NOMO-1 (cell line): Measurements from ENCODE around the gene CALM1.

Experiments used
- DNase-seq, 2 experiments: peaks; one replicate each; lab custom pipeline; 2025; ENCODE audit not compliant: unreplicated experiment in 2 of 2; lab: John Stamatoyannopoulos, UW

Gene CALM1

GRCh38 chr14:90407230-90407629 lies 10.4 kb downstream of the CALM1 start:
- DNase-seq, result no peak

DNA sequence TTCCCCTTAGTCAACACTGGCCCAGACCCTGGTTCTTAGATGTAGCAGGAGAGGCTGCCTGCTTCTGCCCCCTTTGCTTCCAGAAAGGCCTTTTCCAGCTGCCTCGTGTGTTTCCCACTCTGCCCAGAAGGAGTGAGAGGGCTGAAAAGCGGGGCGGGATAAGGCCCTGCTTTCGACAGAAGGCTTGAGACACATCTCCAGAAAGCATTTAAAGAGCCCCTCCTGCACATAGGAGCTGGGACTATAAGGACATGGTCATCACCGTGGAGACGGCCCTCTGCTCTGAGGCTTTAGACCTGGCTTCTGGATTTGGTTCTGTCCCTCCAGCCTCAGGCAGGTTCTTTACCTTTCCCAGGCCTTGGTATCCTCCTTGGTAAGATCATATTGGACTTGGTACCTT lies 11.9 kb downstream of the CALM1 start:
- no peak for DNase-seq

DNA sequence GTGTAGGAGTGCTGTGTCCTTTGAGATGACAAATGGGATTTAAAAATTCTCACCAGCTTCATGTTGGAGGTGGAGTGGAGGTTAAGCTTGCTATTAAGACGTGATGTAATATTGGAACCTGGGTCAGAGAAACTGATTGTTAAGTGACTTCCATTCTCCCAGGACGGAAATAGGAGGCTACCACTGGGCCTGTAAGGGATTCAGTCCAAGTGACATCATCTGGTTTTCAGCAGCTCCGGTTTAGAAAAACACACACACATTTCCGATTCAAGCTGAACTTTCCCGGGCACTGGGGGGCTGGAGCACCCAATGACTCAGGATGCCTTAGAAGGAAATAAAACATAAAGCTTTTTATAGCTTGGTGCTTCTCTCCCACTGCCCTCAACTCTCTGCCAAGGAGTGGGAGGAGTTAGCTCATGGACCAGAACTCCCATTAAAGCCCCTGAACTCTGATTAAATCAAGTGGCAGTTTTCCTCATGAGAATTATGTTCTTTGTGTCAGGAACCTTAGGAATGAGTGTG lies 12.4 kb downstream of the CALM1 start:
- DNase-seq, result no peak

DNA sequence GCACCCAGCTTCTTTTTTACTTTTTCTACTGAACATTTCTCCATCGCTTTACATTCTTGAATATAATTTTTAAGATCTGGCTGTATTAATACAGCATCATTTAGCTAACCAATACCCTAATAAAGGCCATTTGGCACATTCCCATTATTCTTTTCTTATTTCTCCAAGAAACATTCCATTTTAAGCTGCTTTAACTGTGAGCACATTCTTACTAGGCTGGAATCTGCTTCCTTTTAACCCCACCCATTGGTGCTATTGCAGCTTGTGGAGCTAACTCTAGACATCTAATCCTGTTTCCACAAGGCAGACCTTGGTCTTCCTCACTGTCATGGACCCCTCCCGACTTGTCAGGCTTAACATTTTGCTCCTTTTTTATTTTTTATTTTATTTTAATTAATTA lies 15.2 kb downstream of the CALM1 start:
- no peak for DNase-seq

- no peak for DNase-seq
Observed at GRCh38 chr14:90416720-90417119, 19.9 kb downstream of the CALM1 start.

DNA sequence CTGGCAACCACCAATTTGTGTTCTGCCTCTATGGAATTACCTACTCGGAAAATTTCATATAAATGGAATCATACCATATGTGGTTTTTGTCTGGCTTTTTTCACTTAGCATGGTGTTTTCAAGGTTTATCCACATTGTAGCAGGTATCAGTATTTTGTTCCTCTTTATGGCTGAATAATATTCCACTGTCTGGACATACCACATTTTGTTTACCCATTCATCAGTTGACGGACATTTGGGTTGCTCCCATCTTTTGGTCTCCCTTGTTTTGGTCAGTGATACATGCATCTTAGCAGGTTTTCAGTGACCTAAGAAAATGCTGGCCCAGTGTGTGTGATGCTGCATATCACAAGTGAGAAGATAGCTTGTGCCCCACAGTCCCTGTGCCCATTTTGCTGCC lies 21.2 kb downstream of the CALM1 start:
- no peak for DNase-seq

DNA sequence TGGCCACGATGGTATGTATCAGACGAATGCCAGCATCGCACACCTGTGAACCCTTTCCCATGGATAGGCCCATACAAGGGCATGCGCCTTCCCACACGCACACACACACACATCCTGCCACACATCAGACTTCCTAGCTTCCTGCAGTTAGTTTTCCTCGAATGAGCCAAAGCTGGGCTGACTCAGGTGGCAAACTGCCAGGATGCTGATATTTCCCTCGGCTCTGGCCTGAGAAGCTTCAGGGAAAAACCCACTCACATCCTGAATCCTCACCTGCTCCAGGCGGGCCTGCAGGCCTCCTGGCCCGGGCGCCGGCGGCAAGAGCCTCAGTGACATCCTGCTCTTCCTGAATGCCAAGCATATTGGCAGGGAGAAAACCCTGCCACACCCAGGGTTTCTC lies 22.4 kb downstream of the CALM1 start:
- no peak for DNase-seq

- no peak for DNase-seq
Observed at GRCh38 chr14:90421001-90421631, 24.3 kb downstream of the CALM1 start.

DNA sequence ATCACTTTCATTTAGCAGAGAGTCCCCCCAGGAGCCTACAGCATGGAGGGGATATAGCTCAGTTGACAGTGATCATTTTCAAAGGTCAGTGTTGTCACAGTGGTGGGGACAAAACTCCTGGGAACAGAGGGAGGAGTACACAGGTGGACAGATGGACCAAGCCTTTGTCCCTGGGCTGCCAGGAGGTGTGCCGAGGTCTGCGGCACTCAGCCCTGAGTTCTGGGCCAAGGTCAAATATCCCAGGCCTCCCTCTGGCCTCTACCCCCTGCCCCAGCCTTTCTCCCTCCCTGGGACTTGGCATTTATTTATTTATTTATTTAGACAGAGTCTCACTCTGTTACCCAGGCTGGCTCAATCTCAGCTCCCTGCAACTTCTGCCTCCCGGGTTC lies 24.8 kb downstream of the CALM1 start:
- no peak for DNase-seq

DNA sequence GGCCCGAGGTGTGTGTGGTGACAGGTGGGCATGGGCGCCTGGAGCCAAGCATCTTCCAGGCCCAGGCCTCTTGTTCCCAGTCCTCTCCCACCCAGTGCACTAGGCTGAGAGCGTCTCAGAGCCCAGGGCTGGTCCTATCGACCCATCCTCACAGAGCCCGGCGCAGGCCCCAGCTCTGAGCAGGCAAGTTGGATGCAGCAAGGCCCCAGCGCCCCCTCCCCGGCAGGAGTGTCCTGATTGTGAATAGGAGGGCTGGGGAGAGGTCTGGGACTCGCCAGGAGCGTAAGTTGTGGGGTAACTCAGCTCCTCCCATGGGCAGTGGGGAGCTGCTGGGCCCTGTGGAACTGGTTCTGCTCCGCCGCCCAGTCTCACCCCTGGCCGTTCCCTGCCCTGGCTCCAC lies 26.3 kb downstream of the CALM1 start:
- DNase-seq, result no peak

- no peak for DNase-seq
Observed at GRCh38 chr14:90424075-90424474, 27.2 kb downstream of the CALM1 start.

GRCh38 chr14:90424686-90425372 lies 28.0 kb downstream of the CALM1 start:
- no peak for DNase-seq

- no peak for DNase-seq
Observed at GRCh38 chr14:90425373-90425879, 28.6 kb downstream of the CALM1 start.

- DNase-seq, result no peak
Observed at GRCh38 chr14:90426031-90426540, 29.3 kb downstream of the CALM1 start.

- no peak for DNase-seq
Observed at GRCh38 chr14:90426663-90427062, 29.8 kb downstream of the CALM1 start.

GRCh38 chr14:90427848-90428426 lies 31.1 kb downstream of the CALM1 start:
- no peak for DNase-seq

- no peak for DNase-seq
Observed at GRCh38 chr14:90428676-90429075, 31.8 kb downstream of the CALM1 start.

- DNase-seq, result no peak
Observed at GRCh38 chr14:90429236-90429635, 32.4 kb downstream of the CALM1 start.

DNA sequence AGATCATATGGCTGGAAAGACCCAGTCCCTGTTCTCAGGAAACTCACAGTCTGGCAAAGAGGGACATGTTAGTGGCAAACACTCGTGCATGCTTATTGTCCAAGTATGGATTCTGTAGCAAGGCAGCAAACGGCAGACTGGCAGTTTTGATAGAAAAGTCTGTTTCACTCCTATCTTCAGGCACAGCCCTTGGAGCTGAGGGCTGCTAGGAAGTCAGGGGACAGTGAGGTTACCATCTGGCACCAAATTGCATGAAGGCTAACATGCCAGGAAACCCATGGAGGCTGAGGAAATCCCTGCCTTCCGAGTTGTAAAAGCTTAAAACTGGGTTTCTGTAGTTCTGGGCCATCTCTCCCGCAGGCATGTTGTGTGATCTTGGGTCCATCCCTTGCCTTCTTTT lies 32.9 kb downstream of the CALM1 start:
- DNase-seq, result no peak

- no peak for DNase-seq
Observed at GRCh38 chr14:90434370-90435020, 37.7 kb downstream of the CALM1 start.

- no peak for DNase-seq
Observed at GRCh38 chr14:90438841-90439240, 42.0 kb downstream of the CALM1 start.
